Psoas muscle (tissue), 8 donors: Measurements from ENCODE around the gene ZBTB7B. TPM values are rescaled to one million over a fixed set of nuclear protein-coding genes. Genes with fewer than 3 reads are reported as not detected.

Source experiments
- ATAC-seq, 4 donors: fragments of 200-7000 bp; cut with Tn5 transposase; one replicate each; pipeline ENCODE4 v1.9.1; 2020; ENCODE audit warnings: moderate library complexity in 3 of 4, mild to moderate bottlenecking in 2 of 4
- DNase-seq, 2 donors: peaks; one replicate each; pipeline ENCODE4 v3.0.0-alpha.2; 2020
- H3K27ac ChIP-seq: fragments of 200-600 bp; one replicate; pipeline ENCODE4 v1.8.0; 2022
- H3K27me3 ChIP-seq, 3 donors: fragments of 200-600 bp in 1 of 3; one replicate each; pipeline versions ENCODE4 v1.6.1 to v1.8.0; 2013 to 2022; ENCODE audit warnings: low read length in 2 of 3, mild to moderate bottlenecking in 2 of 3, moderate library complexity in 1 of 3; ENCODE audit not compliant: insufficient read depth in 3 of 3
- H3K36me3 ChIP-seq, 2 donors: fragments of 200-600 bp in 1 of 2; one replicate each; pipeline versions ENCODE4 v1.6.1 to v1.8.0; 2013 to 2022; ENCODE audit warnings: low read depth in 1 of 2, mild to moderate bottlenecking in 1 of 2, moderate library complexity in 1 of 2; ENCODE audit not compliant: insufficient read depth in 1 of 2
- H3K4me1 ChIP-seq: fragments of 200-600 bp; one replicate; pipeline ENCODE4 v1.8.0; 2022
- H3K4me3 ChIP-seq: fragments of 200-600 bp; one replicate; pipeline ENCODE4 v1.8.0; 2022; ENCODE audit warnings: mild to moderate bottlenecking
- H3K9me3 ChIP-seq: fragments of 200-600 bp; one replicate; pipeline ENCODE4 v1.8.0; 2022
- CTCF ChIP-seq: fragments of 200-600 bp; IDR thresholded peaks from one replicate; pipeline ENCODE4 v1.8.0; 2022; ENCODE audit warnings: antibody characterized with exemption
- WGBS, 3 donors: extraction: QIAGEN DNeasy Blood & Tissue Kit; methylation state at CpG; one replicate each; pipeline versions ENCODE4 v1.1.6 to v1.1.7; 2013; 5-methylcytosine and 5-hydroxymethylcytosine counted together
- intact Hi-C, 2 donors: fragments of 100-400 bp; cut with DNase I; formaldehyde crosslinking; loops; one replicate each; pipeline versions ENCODE4 v1.11.0 to v1.14.2; 2022
- polyA plus RNA-seq, 3 donors: library from polyadenylated mRNA; stranded (reverse); fragments of 200-250 nt; gene quantifications; one replicate each; pipeline ENCODE4 v1.2.3, GENCODE V29; 2013
- total RNA-seq, 4 donors: library from RNA; stranded (reverse); fragmentation: NEBNext Ultra II Directional in 2 of 4; extraction: Animal tissue kit (Norgen Biotek cat#: 25700) in 2 of 4; gene quantifications; one replicate each; pipeline versions ENCODE4 v1.2.1 to v1.2.4, GENCODE V29; 2021 to 2023
- donor health status: healthy with polysubstance abuse.
- donor health status: DM: no; HTN: no; CAD: no; lungs with moderate emphysema.
- donor health status: Bipolar disorder and iron deficiency.
- donor health status: healthy.
- donor health status: DM: yes; HTN: yes; CAD: no.
- donor health status: DM: no; HTN: no; CAD: no.
- donor health status: DM: no; HTN: no; CAD: no.
- donor health status: DM: yes; HTN: yes; CAD: no.

The ZBTB7B gene
- total and polyA plus RNA-seq, 7 donors, result 20.2 to 97.9 (median 55.5) TPM

- no peak for TF ChIP-seq CTCF
- Histone ChIP-seq H3K4me1 (peaks cover 8% of the 10 kb centered on the region), H3K27ac (no peak overlapping the region), H3K36me3 (no peaks in the 10 kb centered on the region), H3K27me3 (no peaks in the 10 kb centered on the region), H3K4me3 (no peak overlapping the region), H3K9me3 (no peaks in the 10 kb centered on the region)
- ATAC-seq, result no peak
- DNase-seq, result no peak
- intact Hi-C loops, result loop anchor here in 1 of 2 donors (5.0 kb wide), 1 partner anchor 42 kb away; no protein-coding TSS in a partner anchor
- WGBS, 3 donors, result 83 to 86% (median 84%) methylated on average over 14 of the region's 14 CpGs
Measured at GRCh38 chr1:155040358-155041093, 37.9 kb downstream of the ZBTB7B start.

- Histone ChIP-seq H3K27ac (no peak overlapping the region), H3K36me3 (no peaks in the 10 kb centered on the region), H3K4me1 (peaks cover 8% of the 10 kb centered on the region), H3K9me3 (no peaks in the 10 kb centered on the region), H3K4me3 (no peak overlapping the region), H3K27me3 (no peaks in the 10 kb centered on the region)
- no peak for ATAC-seq
- TF ChIP-seq CTCF, result no peak
- 86 to 91% (median 88%) methylated on average over 5 of the region's 5 CpGs for WGBS, 3 donors
- no peak for DNase-seq
- intact Hi-C loops, result loop anchor here in 1 of 2 donors (5.0 kb wide), 1 partner anchor 40 kb away; no protein-coding TSS in a partner anchor
Measured at GRCh38 chr1:155042789-155043188, 40.2 kb downstream of the ZBTB7B start.

- no peaks in the 10 kb centered on the region for H3K27me3 ChIP-seq
- H3K4me1 ChIP-seq, result peaks cover 12% of the 10 kb centered on the region
- TF ChIP-seq CTCF, result no peak
- H3K4me3 ChIP-seq, result no peak overlapping the region
- intact Hi-C loops, result loop anchor here in 1 of 2 donors (5.0 kb wide), 1 partner anchor 39 kb away; no protein-coding TSS in a partner anchor
- H3K9me3 ChIP-seq, result no peaks in the 10 kb centered on the region
- WGBS, 3 donors, result 76 to 85% (median 84%) methylated on average over 10 to 12 of the region's 12 CpGs
- DNase-seq, result no peak
- H3K27ac ChIP-seq, result no peak overlapping the region
- no peaks in the 10 kb centered on the region for H3K36me3 ChIP-seq
- no peak for ATAC-seq
Measured at GRCh38 chr1:155043301-155043702, 40.7 kb downstream of the ZBTB7B start.

- WGBS, 3 donors, result 69 to 81% (median 73%) methylated on average over 3 of the region's 3 CpGs
- DNase-seq (no peak), ATAC-seq (no peak)
- H3K4me3 ChIP-seq, result no peak overlapping the region
- no peak overlapping the region for H3K27ac ChIP-seq
- peaks cover 14% of the 10 kb centered on the region for H3K4me1 ChIP-seq
- intact Hi-C loops, result loop anchor here (2.0 to 5.0 kb wide), 2 partner anchors 35 to 39 kb away; no protein-coding TSS in a partner anchor
- H3K9me3 ChIP-seq, result no peaks in the 10 kb centered on the region
- no peaks in the 10 kb centered on the region for H3K27me3 ChIP-seq
- no peaks in the 10 kb centered on the region for H3K36me3 ChIP-seq
- TF ChIP-seq CTCF, result no peak
Measured at GRCh38 chr1:155043793-155044192, 41.2 kb downstream of the ZBTB7B start.
